Breast epithelium (tissue), 3 donors: ENCODE measurements around the gene MTMR2.

Experiments used
- POLR2A ChIP-seq: fragments of 450-650 bp; IDR thresholded peaks from one replicate; pipeline ENCODE4 v1.6.1; 2016; ENCODE audit warnings: antibody characterized with exemption, mild to moderate bottlenecking, moderate library complexity
- POLR2AphosphoS5 ChIP-seq, 3 donors: sonication (generic); formaldehyde crosslinking; IDR thresholded peaks; one replicate each; pipeline ENCODE4 v1.6.1; 2017; ENCODE audit warnings: antibody characterized with exemption in 3 of 3
- TF ChIP-seq, protein P1 (sequence below), 3 donors: fragments of 450-650 bp; IDR thresholded peaks; one replicate each; pipeline ENCODE4 v1.5.1; 2016 to 2017; ENCODE audit warnings: antibody characterized with exemption in 3 of 3, mild to moderate bottlenecking in 3 of 3, moderate library complexity in 3 of 3

DNA sequence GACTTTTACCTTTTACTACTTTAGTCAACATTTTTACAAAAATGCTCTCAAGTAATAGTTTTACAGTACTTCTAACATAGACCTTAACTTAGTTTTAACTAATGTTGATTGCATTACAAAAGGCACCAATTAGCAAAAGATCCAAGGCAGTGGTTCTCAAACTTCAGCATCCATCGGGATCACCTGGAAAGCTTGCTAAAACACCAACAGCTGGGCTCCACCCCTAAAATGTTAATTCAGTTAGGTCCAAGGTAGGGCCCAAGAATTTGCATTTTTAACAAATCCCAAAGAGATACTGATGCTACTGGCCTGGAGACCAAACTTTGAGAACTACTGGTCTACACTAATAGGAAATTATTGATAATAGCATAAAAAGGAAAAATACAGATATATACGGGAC lies 5.9 kb downstream of the MTMR2 start:
- no peak for TF ChIP-seq POLR2A
- TF ChIP-seq, protein P1, sequence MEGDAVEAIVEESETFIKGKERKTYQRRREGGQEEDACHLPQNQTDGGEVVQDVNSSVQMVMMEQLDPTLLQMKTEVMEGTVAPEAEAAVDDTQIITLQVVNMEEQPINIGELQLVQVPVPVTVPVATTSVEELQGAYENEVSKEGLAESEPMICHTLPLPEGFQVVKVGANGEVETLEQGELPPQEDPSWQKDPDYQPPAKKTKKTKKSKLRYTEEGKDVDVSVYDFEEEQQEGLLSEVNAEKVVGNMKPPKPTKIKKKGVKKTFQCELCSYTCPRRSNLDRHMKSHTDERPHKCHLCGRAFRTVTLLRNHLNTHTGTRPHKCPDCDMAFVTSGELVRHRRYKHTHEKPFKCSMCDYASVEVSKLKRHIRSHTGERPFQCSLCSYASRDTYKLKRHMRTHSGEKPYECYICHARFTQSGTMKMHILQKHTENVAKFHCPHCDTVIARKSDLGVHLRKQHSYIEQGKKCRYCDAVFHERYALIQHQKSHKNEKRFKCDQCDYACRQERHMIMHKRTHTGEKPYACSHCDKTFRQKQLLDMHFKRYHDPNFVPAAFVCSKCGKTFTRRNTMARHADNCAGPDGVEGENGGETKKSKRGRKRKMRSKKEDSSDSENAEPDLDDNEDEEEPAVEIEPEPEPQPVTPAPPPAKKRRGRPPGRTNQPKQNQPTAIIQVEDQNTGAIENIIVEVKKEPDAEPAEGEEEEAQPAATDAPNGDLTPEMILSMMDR (IDR thresholded peaks at IDR 0.05): no peak
- TF ChIP-seq POLR2AphosphoS5 (IDR thresholded peaks at IDR 0.05): no peak
